C4-2B (cell line): ENCODE measurements around the gene TNFRSF18.

Source experiments
- ZFX ChIP-seq: fragments of 450-650 bp; IDR thresholded peaks from 2 replicates; pipeline ENCODE4 v1.6.1; 2017
- TF ChIP-seq, protein P1 (sequence below): fragments of 450-650 bp; conservative IDR thresholded peaks from 2 replicates; pipeline ENCODE4 v1.5.1; 2017; ENCODE audit warnings: mild to moderate bottlenecking

- TF ChIP-seq, protein P1, sequence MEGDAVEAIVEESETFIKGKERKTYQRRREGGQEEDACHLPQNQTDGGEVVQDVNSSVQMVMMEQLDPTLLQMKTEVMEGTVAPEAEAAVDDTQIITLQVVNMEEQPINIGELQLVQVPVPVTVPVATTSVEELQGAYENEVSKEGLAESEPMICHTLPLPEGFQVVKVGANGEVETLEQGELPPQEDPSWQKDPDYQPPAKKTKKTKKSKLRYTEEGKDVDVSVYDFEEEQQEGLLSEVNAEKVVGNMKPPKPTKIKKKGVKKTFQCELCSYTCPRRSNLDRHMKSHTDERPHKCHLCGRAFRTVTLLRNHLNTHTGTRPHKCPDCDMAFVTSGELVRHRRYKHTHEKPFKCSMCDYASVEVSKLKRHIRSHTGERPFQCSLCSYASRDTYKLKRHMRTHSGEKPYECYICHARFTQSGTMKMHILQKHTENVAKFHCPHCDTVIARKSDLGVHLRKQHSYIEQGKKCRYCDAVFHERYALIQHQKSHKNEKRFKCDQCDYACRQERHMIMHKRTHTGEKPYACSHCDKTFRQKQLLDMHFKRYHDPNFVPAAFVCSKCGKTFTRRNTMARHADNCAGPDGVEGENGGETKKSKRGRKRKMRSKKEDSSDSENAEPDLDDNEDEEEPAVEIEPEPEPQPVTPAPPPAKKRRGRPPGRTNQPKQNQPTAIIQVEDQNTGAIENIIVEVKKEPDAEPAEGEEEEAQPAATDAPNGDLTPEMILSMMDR: no peak
- TF ChIP-seq ZFX: no peak
Observed at GRCh38 chr1:1250786-1251284, 44.4 kb upstream of the TNFRSF18 start.
